ENCODE results near the gene PPID. TPM values are rescaled to one million over a fixed set of nuclear protein-coding genes. Genes with fewer than 3 reads are reported as not detected.

The PPID gene
- total and polyA plus RNA-seq, 2 donors (not counting 1 experiment from before 2014, with no cell fraction given), result 9.4 to 23.7 TPM

- Mint-ChIP-seq H3K9me3 (ENCODE audit: insufficient read depth) (no peaks in the 10 kb centered on the region), H3K27ac (no peak overlapping the region), H3K4me1 (no peaks in the 10 kb centered on the region), H3K27me3 (peaks cover 29% of the 10 kb centered on the region), H3K4me3 (no peak overlapping the region)
- Histone ChIP-seq H3K36me3 (replicated peaks in 1 of 2; ENCODE audit: control extremely low read depth in 1 of 2, control insufficient read depth in 1 of 2, extremely low read depth in 1 of 2, insufficient read depth in 2 of 2, low read length in 1 of 2) (no peaks in the 10 kb centered on the region), H3K79me2 (ENCODE audit: control insufficient read depth, insufficient read depth, low read length) (no peaks in the 10 kb centered on the region), H3K9me3 (ENCODE audit: control extremely low read depth in 1 of 3, control insufficient read depth in 2 of 3, insufficient read depth in 1 of 3, low read length in 2 of 3) (no peaks in the 10 kb centered on the region), H4K20me1 (ENCODE audit: control insufficient read depth, insufficient read depth, low read length, poor library complexity, severe bottlenecking) (no peaks in the 10 kb centered on the region), H3K27ac (ENCODE audit: low read length in 2 of 2) (no peak overlapping the region), H3K4me3 (ENCODE audit: control extremely low read depth in 1 of 5, extremely low read depth in 1 of 5, insufficient read depth in 1 of 5, low read depth in 2 of 5, low read length in 4 of 5) (no peak overlapping the region), H3K4me1 (ENCODE audit: control insufficient read depth in 2 of 2, insufficient read depth in 2 of 2, low read length in 2 of 2) (no peaks in the 10 kb centered on the region), H3K4me2 (replicated peaks; ENCODE audit: low read depth, low read length, poor library complexity, severe bottlenecking) (no peak overlapping the region), H2AFZ (ENCODE audit: insufficient read depth, low read depth, low read length, poor library complexity, severe bottlenecking) (no peak overlapping the region), H3K9ac (ENCODE audit: low read length) (no peak overlapping the region), H3K27me3 (replicated peaks in 1 of 4; ENCODE audit: control extremely low read depth in 1 of 4, control insufficient read depth in 3 of 4, insufficient read depth in 4 of 4, low read length in 3 of 4) (peaks cover 0 to 17% (median 4%) of the 10 kb centered on the region in 4 experiments)
- DNase-seq, result no peak
- intact Hi-C loops (cut with micrococcal nuclease), result no loop called here
- ATAC-seq (ENCODE audit: low read depth), result no peak
- CTCF ChIA-PET, result no interaction called here
- POLR2A ChIA-PET, result no interaction called here
- WGBS (ENCODE audit: insufficient coverage), result 100% methylated on average over 1 of the region's 2 CpGs
- no peak for TF ChIP-seq CTCF (IDR thresholded peaks at IDR 0.05)
- TF ChIP-seq EZH2 (IDR thresholded peaks at IDR 0.05; ENCODE audit: borderline replicate concordance, insufficient read depth, low read depth, low read length, poor library complexity, severe bottlenecking), result no peak
Measured at GRCh38 chr4:158738866-158739265, 15.7 kb upstream of the PPID start.

- Histone ChIP-seq H3K27ac (ENCODE audit: low read length in 2 of 2) (no peak overlapping the region), H3K4me2 (replicated peaks; ENCODE audit: low read depth, low read length, poor library complexity, severe bottlenecking) (no peak overlapping the region), H3K9ac (ENCODE audit: low read length) (no peak overlapping the region), H3K27me3 (replicated peaks in 1 of 4; ENCODE audit: control extremely low read depth in 1 of 4, control insufficient read depth in 3 of 4, insufficient read depth in 4 of 4, low read length in 3 of 4) (peaks cover 0 to 37% (median 30%) of the 10 kb centered on the region in 4 experiments), H3K9me3 (ENCODE audit: control extremely low read depth in 1 of 3, control insufficient read depth in 2 of 3, insufficient read depth in 1 of 3, low read length in 2 of 3) (peaks cover 0 to 2% (median 0%) of the 10 kb centered on the region in 3 donors), H2AFZ (ENCODE audit: insufficient read depth, low read depth, low read length, poor library complexity, severe bottlenecking) (no peak overlapping the region), H3K79me2 (ENCODE audit: control insufficient read depth, insufficient read depth, low read length) (no peaks in the 10 kb centered on the region), H3K4me1 (ENCODE audit: control insufficient read depth in 2 of 2, insufficient read depth in 2 of 2, low read length in 2 of 2) (no peaks in the 10 kb centered on the region), H4K20me1 (ENCODE audit: control insufficient read depth, insufficient read depth, low read length, poor library complexity, severe bottlenecking) (no peaks in the 10 kb centered on the region), H3K4me3 (ENCODE audit: control extremely low read depth in 1 of 5, extremely low read depth in 1 of 5, insufficient read depth in 1 of 5, low read depth in 2 of 5, low read length in 4 of 5) (no peak overlapping the region), H3K36me3 (replicated peaks in 1 of 2; ENCODE audit: control extremely low read depth in 1 of 2, control insufficient read depth in 1 of 2, extremely low read depth in 1 of 2, insufficient read depth in 2 of 2, low read length in 1 of 2) (no peaks in the 10 kb centered on the region)
- ATAC-seq (ENCODE audit: low read depth), result no peak
- H3K27me3 Mint-ChIP-seq, result peaks cover 64% of the 10 kb centered on the region
- H3K9me3 Mint-ChIP-seq (ENCODE audit: insufficient read depth), result no peaks in the 10 kb centered on the region
- POLR2A ChIA-PET, result no interaction called here
- CTCF ChIA-PET, result interaction anchor here (0.7 to 1.2 kb wide), 2 partner anchors 33 to 473 kb away, joined by 3 to 4 read pairs; no protein-coding TSS in a partner anchor
- TF ChIP-seq EZH2 (IDR thresholded peaks at IDR 0.05; ENCODE audit: borderline replicate concordance, insufficient read depth, low read depth, low read length, poor library complexity, severe bottlenecking) (no peak), CTCF (IDR thresholded peaks at IDR 0.05) (peak; percentile 74)
- no peak overlapping the region for H3K4me3 Mint-ChIP-seq
- no peak overlapping the region for H3K27ac Mint-ChIP-seq
- 14% methylated on average over 4 of the region's 5 CpGs for WGBS (ENCODE audit: insufficient coverage)
- DNase-seq, result peak; percentile 58
- intact Hi-C loops (cut with micrococcal nuclease), result loop anchor here (1.0 to 2.0 kb wide), 2 partner anchors 445 to 473 kb away; no protein-coding TSS in a partner anchor
- H3K4me1 Mint-ChIP-seq, result no peaks in the 10 kb centered on the region
Measured at GRCh38 chr4:158729716-158730559, 6.7 kb upstream of the PPID start.

All from B cell (primary cell).